K562 (cell line): Measurements from ENCODE around the gene MAP7D1. TPM values are rescaled to one million over a fixed set of nuclear protein-coding genes. Genes with fewer than 3 reads are reported as not detected.
A peak's percentile ranks its signal among the peaks of the same experiment; 100 is the strongest.

Experiments used
- ADNP ChIP-seq: fragments of 200-800 bp; sonication (Bioruptor generic); IDR thresholded peaks from 2 replicates; pipeline ENCODE4 v1.6.1; 2016; ENCODE audit warnings: missing genetic modification characterization, missing compliant biosample characterization
- ATF7 ChIP-seq: fragments of 450-650 bp; IDR thresholded peaks from 2 replicates; pipeline ENCODE4 v1.7.1; 2014; ENCODE audit warnings: mild to moderate bottlenecking, moderate library complexity
- CHAMP1 ChIP-seq: fragments of 450-650 bp; IDR thresholded peaks from 2 replicates; pipeline ENCODE4 v1.6.1; 2016; ENCODE audit warnings: mild to moderate bottlenecking
- E2F1 ChIP-seq: sonication (generic); formaldehyde crosslinking; IDR thresholded peaks from 2 replicates; pipeline ENCODE4 v1.8.1; 2023; ENCODE audit warnings: mild to moderate bottlenecking, missing genetic modification reagents, moderate library complexity
- ETV1 ChIP-seq: fragments of 450-650 bp; conservative IDR thresholded peaks from 2 replicates; pipeline ENCODE4 v1.6.1; 2016; ENCODE audit warnings: missing genetic modification characterization, control low read depth, low read depth, missing compliant biosample characterization
- GABPB2 ChIP-seq: fragments of 250-450 bp; sonication (Bioruptor Pico); conservative IDR thresholded peaks from 2 replicates; pipeline ENCODE4 v1.5.1; 2021; ENCODE audit warnings: mild to moderate bottlenecking
- HEY1 ChIP-seq: fragments of 250-450 bp; sonication (Bioruptor Pico); IDR thresholded peaks from 2 replicates; pipeline ENCODE4 v1.5.0; 2020; ENCODE audit warnings: mild to moderate bottlenecking, moderate library complexity, borderline replicate concordance
- MEF2A ChIP-seq: IDR thresholded peaks from 2 replicates; pipeline ENCODE4 v1.6.1; 2011; ENCODE audit warnings: low read depth, mild to moderate bottlenecking, low read length, moderate library complexity; ENCODE audit not compliant: control insufficient read depth
- SAFB ChIP-seq: fragments of 200-400 bp; formaldehyde crosslinking; IDR thresholded peaks from 2 replicates; pipeline ENCODE4 v1.6.1; 2017; ENCODE audit warnings: low read depth, low read length, borderline replicate concordance
- SP1 ChIP-seq: sonication (generic); formaldehyde crosslinking; IDR thresholded peaks from 2 replicates; pipeline ENCODE4 v1.8.1; 2022; ENCODE audit warnings: mild to moderate bottlenecking, missing genetic modification reagents
- TAF9B ChIP-seq: fragments of 450-650 bp; IDR thresholded peaks from 2 replicates; pipeline ENCODE4 v1.6.1; 2018; ENCODE audit warnings: mild to moderate bottlenecking; ENCODE audit not compliant: partially characterized antibody
- ZKSCAN1 ChIP-seq: fragments of 150-350 bp; IDR thresholded peaks from 2 replicates; pipeline ENCODE4 v1.6.1; 2016; ENCODE audit warnings: low read depth, low read length
- ZNF133 ChIP-seq: fragments of 250-450 bp; sonication (Bioruptor Pico); IDR thresholded peaks from 2 replicates; pipeline ENCODE4 v1.4.0; 2020; ENCODE audit warnings: mild to moderate bottlenecking
- ZNF316 ChIP-seq: fragments of 450-650 bp; IDR thresholded peaks from 2 replicates; pipeline ENCODE4 v1.6.1; 2016
- ZNF830 ChIP-seq: fragments of 250-450 bp; sonication (Bioruptor Pico); IDR thresholded peaks from 2 replicates; pipeline ENCODE4 v1.5.0; 2021; ENCODE audit warnings: mild to moderate bottlenecking
- polyA plus RNA-seq, 8 experiments: library from polyadenylated mRNA; depleted of rRNA in 4 of 8; stranded (reverse) in 5 of 8; unstranded in 3 of 8; fragments of >200 nt; fragmentation: Nextera tagmentation in 2 of 8; fragmentation: Illumina TruSeq in 1 of 8; extraction: Ambion mirVana in 2 of 8; extraction: Trizol in 1 of 8; gene quantifications; 2 replicates each; pipeline versions ENCODE4 v1.2.1 to v1.2.3, GENCODE V29; 2011 to 2014; ENCODE audit warnings: inconsistent platforms in 1 of 8, missing spikeins in 1 of 8
- total RNA-seq, 7 experiments: library from RNA; depleted of rRNA in 6 of 7; stranded (reverse); fragments of >200 nt in 6 of 7; fragmentation: Illumina TruSeq in 2 of 7; extraction: Trizol in 2 of 7; gene quantifications; 2 replicates each; pipeline versions ENCODE4 v1.2.1 to v1.2.3, GENCODE V29; 2011 to 2021; ENCODE audit warnings: low replicate concordance in 1 of 7
- TF ChIP-seq, protein P1 (sequence below): sonication (generic); formaldehyde crosslinking; IDR thresholded peaks from 2 replicates; pipeline ENCODE4 v1.8.0; 2022; ENCODE audit warnings: mild to moderate bottlenecking, missing genetic modification reagents, borderline replicate concordance
- TF ChIP-seq, protein P2 (sequence below): sonication (generic); formaldehyde crosslinking; IDR thresholded peaks from 2 replicates; pipeline ENCODE4 v1.8.0; 2022; ENCODE audit warnings: missing genetic modification reagents, mild to moderate bottlenecking, moderate library complexity, borderline replicate concordance
- TF ChIP-seq, protein P3 (sequence below): sonication (generic); formaldehyde crosslinking; IDR thresholded peaks from 2 replicates; pipeline ENCODE4 v1.8.0; 2023; ENCODE audit warnings: mild to moderate bottlenecking, missing genetic modification reagents

The MAP7D1 gene
- total and polyA plus RNA-seq, 9 of the 15 experiments (the other 6 are each of a cell fraction or from before 2014, with no cell fraction given): 3.6 to 108 (median 34.5) TPM

DNA sequence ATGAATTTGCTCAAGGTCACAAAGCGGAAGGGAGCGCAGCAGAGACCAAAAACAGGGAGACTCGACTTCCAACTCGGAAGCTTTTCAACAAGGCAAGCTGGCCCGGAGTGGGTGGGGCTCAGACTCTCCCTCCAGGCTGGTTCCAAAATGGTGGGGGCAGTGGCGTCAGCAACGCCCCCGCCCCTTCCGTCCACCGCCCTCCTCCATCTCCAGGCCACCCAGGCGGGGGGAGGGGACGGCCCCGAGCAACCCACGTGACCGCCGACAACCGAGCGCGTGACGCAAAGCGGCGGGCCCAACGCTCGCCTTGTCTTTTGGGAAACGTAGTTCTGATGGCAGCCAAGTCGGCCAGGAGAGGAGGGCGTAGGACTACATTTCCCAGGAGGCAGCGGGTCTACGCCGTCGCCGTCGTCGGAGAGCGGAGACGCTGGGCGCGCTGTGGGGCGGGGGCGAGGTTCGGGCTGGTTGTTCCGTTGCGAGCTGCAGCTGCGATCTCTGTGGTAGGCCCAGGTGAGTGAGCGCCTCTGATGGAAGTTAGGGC, 68.1 kb downstream of the MAP7D1 start, which contains the start of gene THRAP3 (continued):
- no peak for TF ChIP-seq SAFB
- TF ChIP-seq CHAMP1: no peak
- TF ChIP-seq ZKSCAN1: no peak; the same call in 1 of the 2 replicates
- no peak for TF ChIP-seq E2F1 (CRISPR knock-in tag)
- TF ChIP-seq ZNF316: no peak
- TF ChIP-seq SP1 (CRISPR knock-in tag): peak; percentile 99
- TF ChIP-seq HEY1 (CRISPR knock-in tag): no peak
- TF ChIP-seq, protein P1, sequence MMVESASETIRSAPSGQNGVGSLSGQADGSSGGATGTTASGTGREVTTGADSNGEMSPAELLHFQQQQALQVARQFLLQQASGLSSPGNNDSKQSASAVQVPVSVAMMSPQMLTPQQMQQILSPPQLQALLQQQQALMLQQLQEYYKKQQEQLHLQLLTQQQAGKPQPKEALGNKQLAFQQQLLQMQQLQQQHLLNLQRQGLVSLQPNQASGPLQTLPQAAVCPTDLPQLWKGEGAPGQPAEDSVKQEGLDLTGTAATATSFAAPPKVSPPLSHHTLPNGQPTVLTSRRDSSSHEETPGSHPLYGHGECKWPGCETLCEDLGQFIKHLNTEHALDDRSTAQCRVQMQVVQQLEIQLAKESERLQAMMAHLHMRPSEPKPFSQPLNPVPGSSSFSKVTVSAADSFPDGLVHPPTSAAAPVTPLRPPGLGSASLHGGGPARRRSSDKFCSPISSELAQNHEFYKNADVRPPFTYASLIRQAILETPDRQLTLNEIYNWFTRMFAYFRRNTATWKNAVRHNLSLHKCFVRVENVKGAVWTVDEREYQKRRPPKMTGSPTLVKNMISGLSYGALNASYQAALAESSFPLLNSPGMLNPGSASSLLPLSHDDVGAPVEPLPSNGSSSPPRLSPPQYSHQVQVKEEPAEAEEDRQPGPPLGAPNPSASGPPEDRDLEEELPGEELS: no peak
- peak; percentile 95 for TF ChIP-seq ATF7
- TF ChIP-seq ZNF830 (CRISPR knock-in tag): no peak
- TF ChIP-seq ZNF133 (CRISPR knock-in tag): no peak
- TF ChIP-seq, protein P2, sequence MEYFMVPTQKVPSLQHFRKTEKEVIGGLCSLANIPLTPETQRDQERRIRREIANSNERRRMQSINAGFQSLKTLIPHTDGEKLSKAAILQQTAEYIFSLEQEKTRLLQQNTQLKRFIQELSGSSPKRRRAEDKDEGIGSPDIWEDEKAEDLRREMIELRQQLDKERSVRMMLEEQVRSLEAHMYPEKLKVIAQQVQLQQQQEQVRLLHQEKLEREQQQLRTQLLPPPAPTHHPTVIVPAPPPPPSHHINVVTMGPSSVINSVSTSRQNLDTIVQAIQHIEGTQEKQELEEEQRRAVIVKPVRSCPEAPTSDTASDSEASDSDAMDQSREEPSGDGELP (CRISPR knock-in tag): peak; percentile 97
- no peak for TF ChIP-seq GABPB2
- peak; percentile 78 for TF ChIP-seq ETV1 (tag)
- TF ChIP-seq TAF9B: no peak
- TF ChIP-seq ADNP (tag): no peak
- no peak for TF ChIP-seq MEF2A
- TF ChIP-seq, protein P3, sequence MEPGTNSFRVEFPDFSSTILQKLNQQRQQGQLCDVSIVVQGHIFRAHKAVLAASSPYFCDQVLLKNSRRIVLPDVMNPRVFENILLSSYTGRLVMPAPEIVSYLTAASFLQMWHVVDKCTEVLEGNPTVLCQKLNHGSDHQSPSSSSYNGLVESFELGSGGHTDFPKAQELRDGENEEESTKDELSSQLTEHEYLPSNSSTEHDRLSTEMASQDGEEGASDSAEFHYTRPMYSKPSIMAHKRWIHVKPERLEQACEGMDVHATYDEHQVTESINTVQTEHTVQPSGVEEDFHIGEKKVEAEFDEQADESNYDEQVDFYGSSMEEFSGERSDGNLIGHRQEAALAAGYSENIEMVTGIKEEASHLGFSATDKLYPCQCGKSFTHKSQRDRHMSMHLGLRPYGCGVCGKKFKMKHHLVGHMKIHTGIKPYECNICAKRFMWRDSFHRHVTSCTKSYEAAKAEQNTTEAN (CRISPR knock-in tag): no peak
